MCF 10A (cell line): ENCODE results near the gene DLX3. TPM values are rescaled to one million over a fixed set of nuclear protein-coding genes. Genes with fewer than 3 reads are reported as not detected.

Experiments used
- Bru-seq: library from RNA; stranded (reverse); fragments of 400-500 nt; gene quantifications from one replicate; lab custom pipeline; 2021; lab: Mats Ljungman, UMichigan
- BruChase-seq, 2 experiments: library from RNA; stranded (reverse); fragments of 400-500 nt; gene quantifications; one replicate each; lab custom pipeline; 2021; lab: Mats Ljungman, UMichigan
- BruUV-seq: library from RNA; stranded (reverse); fragments of 400-500 nt; replicated peaks from 2 replicates; lab custom pipeline; 2021; lab: Mats Ljungman, UMichigan
- CTCF ChIA-PET: fragments of 300-600 bp; sonication (Branson Sonifier 250); formaldehyde crosslinking; extraction: SDS; loops from one replicate; lab custom pipeline; 2021; ENCODE audit warnings: antibody characterized with exemption, inconsistent platforms; lab: Yijun Ruan, JAX
- POLR2A ChIA-PET: fragments of 300-600, 350-650 bp; sonication (Branson Sonifier 250); formaldehyde crosslinking; extraction: SDS; loops from one replicate; lab custom pipeline; 2020; ENCODE audit warnings: antibody characterized with exemption, inconsistent platforms; lab: Yijun Ruan, JAX
- DNase-seq: peaks from one replicate; pipeline ENCODE4 v3.0.0-alpha.2; 2018; ENCODE audit not compliant: unreplicated experiment
- H3K27ac Mint-ChIP-seq: one replicate; pipeline ENCODE4 v1.8.0; 2022; ENCODE audit warnings: mild to moderate bottlenecking, low read depth, mixed read lengths; ENCODE audit not compliant: unreplicated experiment
- H3K27me3 Mint-ChIP-seq: one replicate; pipeline ENCODE4 v1.8.0; 2022; ENCODE audit warnings: mixed read lengths; ENCODE audit not compliant: insufficient read depth, unreplicated experiment
- H3K36me3 Mint-ChIP-seq: one replicate; pipeline ENCODE4 v1.8.0; 2022; ENCODE audit warnings: mild to moderate bottlenecking, moderate library complexity, mixed read lengths; ENCODE audit not compliant: insufficient read depth, unreplicated experiment
- H3K4me1 Mint-ChIP-seq: one replicate; pipeline ENCODE4 v1.8.0; 2022; ENCODE audit warnings: mixed read lengths; ENCODE audit not compliant: insufficient read depth, unreplicated experiment
- H3K4me3 Mint-ChIP-seq: one replicate; pipeline ENCODE4 v1.8.0; 2022; ENCODE audit warnings: mild to moderate bottlenecking, moderate library complexity, mixed read lengths; ENCODE audit not compliant: unreplicated experiment
- H3K9me3 Mint-ChIP-seq: one replicate; pipeline ENCODE4 v1.8.0; 2022; ENCODE audit warnings: mixed read lengths; ENCODE audit not compliant: unreplicated experiment
- intact Hi-C: fragments of 100-400 bp; cut with micrococcal nuclease; formaldehyde crosslinking; loops from 2 replicates; pipeline ENCODE4 v1.14.1; 2022
- long read RNA-seq: library from polyadenylated mRNA; stranded (forward); transcript quantifications from one replicate; pipeline ENCODE4 v2.0.0, GENCODE V29; 2022
- total RNA-seq: library from RNA; stranded (reverse); gene quantifications from 2 replicates; pipeline ENCODE4 v1.2.3, GENCODE V29; 2022
- TF ChIP-seq, protein P1 (sequence below): fragments of 200-600 bp; IDR thresholded peaks from one replicate; pipeline ENCODE4 v1.8.0; 2022; ENCODE audit warnings: antibody characterized with exemption, mild to moderate bottlenecking; ENCODE audit not compliant: unreplicated experiment

The DLX3 gene
- total RNA-seq (not detected in 2 replicates), Bru-seq, nascent RNA (not detected), BruChase-seq, experiment 1, labeled RNA remaining after a 6-hour chase (percentile 14 among the genes with signal in this experiment), BruChase-seq, experiment 2, labeled RNA remaining after a 2-hour chase (not detected)
- long read RNA-seq = 0 reads

DNA sequence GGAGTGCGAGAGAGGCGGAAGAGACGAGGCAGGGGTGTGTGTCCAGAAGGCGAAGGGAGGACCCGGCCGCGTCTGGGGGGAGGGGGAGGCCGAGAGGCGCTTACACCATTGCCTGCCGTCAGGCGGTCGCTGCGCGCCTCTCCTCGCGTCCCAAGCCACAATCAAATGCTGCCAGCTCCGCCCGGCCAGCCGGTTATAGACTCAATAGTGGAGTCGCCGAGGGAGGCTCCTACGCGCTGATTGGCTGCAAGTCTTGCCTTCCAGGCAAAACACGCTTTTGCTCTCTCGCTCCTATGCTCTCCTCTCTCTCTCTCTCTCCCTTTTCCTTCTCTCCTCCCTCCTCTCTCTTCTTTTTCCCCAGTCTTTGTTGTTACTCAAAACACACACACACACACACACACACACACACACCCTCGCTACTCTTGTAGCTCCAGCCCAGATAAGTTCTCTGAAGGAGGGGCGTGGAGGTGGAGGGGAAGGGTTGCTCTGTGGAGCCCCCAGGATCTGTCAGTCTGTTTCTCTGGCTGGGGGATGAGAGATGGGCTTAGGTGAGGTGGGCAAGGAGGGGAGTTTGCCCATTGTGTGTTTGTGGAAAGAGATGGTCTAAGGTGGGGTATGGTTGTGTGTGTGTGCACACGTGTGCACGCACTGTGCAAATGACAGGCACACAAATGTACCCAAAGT is at the start of gene DLX3:
DLX3 (minus strand) TSS at position 170 of the 684 bp plus-strand sequence. CDS start 226 bp downstream, outside the sequence.
- BruUV-seq = no TSS peak
- intact Hi-C loops = loop anchor here (5.0 kb wide), 1 partner anchor 288 kb away; the partner anchor contains the start of gene SLC35B1
- Mint-ChIP-seq H3K9me3 (no peaks in the 10 kb centered on the region), H3K4me1 (peaks cover 24% of the 10 kb centered on the region), H3K36me3 (no peaks in the 10 kb centered on the region), H3K27ac (no peak within 1 kb of the TSS), H3K27me3 (peaks cover 69% of the 10 kb centered on the region), H3K4me3 (peak within 1 kb of the TSS; percentile 48)
- ChIA-PET POLR2A (interaction anchor here (0.6 to 1.5 kb wide), 5 partner anchors 9 to 134 kb away, joined by 3 to 6 read pairs (median 3); no protein-coding TSS in a partner anchor), CTCF (interaction anchor here (0.6 to 7.8 kb wide), 14 partner anchors 7 to 569 kb away, joined by 3 to 241 read pairs (median 19); no protein-coding TSS in a partner anchor)
- DNase-seq = peak; percentile 41
- TF ChIP-seq, protein P1, sequence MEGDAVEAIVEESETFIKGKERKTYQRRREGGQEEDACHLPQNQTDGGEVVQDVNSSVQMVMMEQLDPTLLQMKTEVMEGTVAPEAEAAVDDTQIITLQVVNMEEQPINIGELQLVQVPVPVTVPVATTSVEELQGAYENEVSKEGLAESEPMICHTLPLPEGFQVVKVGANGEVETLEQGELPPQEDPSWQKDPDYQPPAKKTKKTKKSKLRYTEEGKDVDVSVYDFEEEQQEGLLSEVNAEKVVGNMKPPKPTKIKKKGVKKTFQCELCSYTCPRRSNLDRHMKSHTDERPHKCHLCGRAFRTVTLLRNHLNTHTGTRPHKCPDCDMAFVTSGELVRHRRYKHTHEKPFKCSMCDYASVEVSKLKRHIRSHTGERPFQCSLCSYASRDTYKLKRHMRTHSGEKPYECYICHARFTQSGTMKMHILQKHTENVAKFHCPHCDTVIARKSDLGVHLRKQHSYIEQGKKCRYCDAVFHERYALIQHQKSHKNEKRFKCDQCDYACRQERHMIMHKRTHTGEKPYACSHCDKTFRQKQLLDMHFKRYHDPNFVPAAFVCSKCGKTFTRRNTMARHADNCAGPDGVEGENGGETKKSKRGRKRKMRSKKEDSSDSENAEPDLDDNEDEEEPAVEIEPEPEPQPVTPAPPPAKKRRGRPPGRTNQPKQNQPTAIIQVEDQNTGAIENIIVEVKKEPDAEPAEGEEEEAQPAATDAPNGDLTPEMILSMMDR = no peak

DNA sequence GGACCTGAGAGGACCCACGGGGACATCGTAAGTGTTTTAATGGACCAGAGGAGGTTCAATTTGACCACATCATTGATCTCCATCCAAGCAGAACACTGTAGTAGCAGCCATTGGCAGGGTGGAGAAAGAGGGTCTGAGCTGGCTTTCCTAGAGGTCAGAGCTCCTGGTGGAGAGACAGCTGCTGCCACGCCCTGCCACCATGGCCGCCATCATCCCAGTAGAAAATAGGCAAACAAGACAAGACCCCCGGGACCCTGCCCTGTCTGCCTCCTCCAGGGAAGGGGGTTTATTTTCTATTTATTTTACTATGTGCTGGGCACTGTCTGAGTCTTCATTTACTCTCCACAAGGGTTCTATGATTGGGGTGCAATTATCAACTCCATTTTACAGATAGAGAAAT is 49.5 kb upstream of the DLX3 start:
- POLR2A ChIA-PET = interaction anchor here (1.0 to 2.3 kb wide), 3 partner anchors 10 to 16 kb away, joined by 3 to 22 read pairs (median 10); no protein-coding TSS in a partner anchor
- BruUV-seq = no TSS peak

DNA sequence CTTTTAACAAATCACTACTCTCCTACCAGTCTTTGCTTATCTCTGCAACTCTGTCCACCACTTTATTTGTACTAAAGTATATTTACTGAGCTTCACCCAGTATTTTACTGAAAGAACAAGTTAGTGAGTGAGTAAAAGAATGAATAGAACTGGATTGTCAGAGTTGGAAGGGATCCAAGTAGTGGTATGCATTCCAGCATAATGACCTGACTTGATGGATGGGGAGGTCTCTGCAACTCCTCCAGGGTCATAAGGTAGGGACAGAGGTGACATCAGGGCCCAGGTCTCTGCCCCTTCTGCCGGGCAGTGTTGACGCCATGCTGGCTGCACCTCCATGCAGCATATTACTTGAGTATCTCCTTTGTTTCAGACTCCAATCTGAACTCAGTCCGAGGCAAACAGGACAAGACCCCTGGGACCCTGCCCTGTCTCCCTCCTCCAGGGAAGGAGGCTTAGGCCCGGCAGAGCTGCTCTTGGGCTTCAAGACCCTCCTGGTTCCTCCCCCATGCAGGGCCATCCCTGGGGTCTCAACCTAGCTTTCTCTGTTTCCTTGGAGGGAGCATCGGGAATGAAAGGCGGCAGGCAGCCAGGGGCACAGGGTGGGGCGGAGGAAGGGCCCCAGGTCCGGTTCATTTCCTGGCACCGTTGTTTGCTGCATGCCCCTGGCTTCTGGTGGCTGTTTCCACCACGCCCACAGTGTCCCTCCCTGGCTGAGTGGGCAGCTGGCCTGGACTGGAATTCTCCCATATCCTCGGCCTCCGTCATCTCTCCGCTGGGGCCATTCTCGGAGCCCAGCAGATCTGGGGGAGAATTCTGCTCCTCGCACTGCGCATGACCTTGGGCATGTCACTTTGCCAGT is 48.5 kb upstream of the DLX3 start:
- Mint-ChIP-seq H3K9me3 (no peaks in the 10 kb centered on the region), H3K4me3 (no peak overlapping the region), H3K36me3 (no peaks in the 10 kb centered on the region), H3K27ac (no peak overlapping the region), H3K4me1 (peaks cover 52% of the 10 kb centered on the region), H3K27me3 (no peaks in the 10 kb centered on the region)
- intact Hi-C loops = no loop called here
- CTCF ChIA-PET = interaction anchor here (0.9 kb wide), 1 partner anchor 16 kb away, joined by 3 read pairs; no protein-coding TSS in a partner anchor
- TF ChIP-seq, protein P1 = no peak
- POLR2A ChIA-PET = interaction anchor here (0.7 kb wide), 1 partner anchor 9 kb away, joined by 3 read pairs; no protein-coding TSS in a partner anchor
- no TSS peak for BruUV-seq
- peak; percentile 70 for DNase-seq

More for the DNA sequence above, 49.5 kb upstream of the DLX3 start:
- Mint-ChIP-seq H3K4me3 (no peak overlapping the region), H3K9me3 (no peaks in the 10 kb centered on the region), H3K36me3 (no peaks in the 10 kb centered on the region), H3K27ac (peak overlapping the region; percentile 55), H3K4me1 (peaks cover 60% of the 10 kb centered on the region), H3K27me3 (no peaks in the 10 kb centered on the region)
- TF ChIP-seq, protein P1 = no peak
- intact Hi-C loops = no loop called here
- DNase-seq = no peak
- CTCF ChIA-PET = interaction anchor here (1.5 to 1.6 kb wide), 2 partner anchors 12 to 50 kb away, joined by 4 read pairs; no protein-coding TSS in a partner anchor
